ENCODE data around the gene CHCHD3.

Gene CHCHD3

DNA sequence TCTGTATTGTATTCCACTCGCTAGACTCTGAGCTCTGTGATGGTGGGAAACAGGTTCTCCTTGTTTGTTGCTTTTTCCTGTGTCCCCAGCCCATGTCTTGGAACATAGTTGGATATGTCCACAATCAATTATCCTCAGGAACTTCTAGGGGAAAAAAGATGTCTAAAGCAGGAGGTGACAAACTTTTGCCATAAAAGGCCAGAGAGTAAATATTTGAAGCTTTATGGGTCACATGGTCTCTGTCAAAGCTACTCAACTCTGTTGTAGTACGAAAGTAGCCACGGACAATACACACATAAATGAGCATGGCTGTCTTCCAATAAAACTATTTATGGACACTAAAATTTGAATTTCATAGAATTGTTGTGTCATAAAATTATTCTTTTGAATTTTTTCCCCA lies 220.5 kb downstream of the CHCHD3 start:
- no peak for TF ChIP-seq CTCF (IDR thresholded peaks at IDR 0.05)
- Histone ChIP-seq H3K4me1 (no peaks in the 10 kb centered on the region), H3K27me3 (no peaks in the 10 kb centered on the region), H3K36me3 (no peaks in the 10 kb centered on the region), H3K4me3 (no peak overlapping the region), H3K9me3 (no peaks in the 10 kb centered on the region), H3K27ac (no peak overlapping the region)
- intact Hi-C loops (cut with DNase I; ENCODE audit: low total_unique reads), result no loop called here
- no peak for DNase-seq

GRCh38 chr7:132859199-132859598 lies 222.7 kb downstream of the CHCHD3 start:
- H3K27ac ChIP-seq, result no peak overlapping the region
- no peak for TF ChIP-seq CTCF (IDR thresholded peaks at IDR 0.05)
- H3K36me3 ChIP-seq, result no peaks in the 10 kb centered on the region
- intact Hi-C loops (cut with DNase I; ENCODE audit: low total_unique reads), result no loop called here
- H3K27me3 ChIP-seq, result no peaks in the 10 kb centered on the region
- DNase-seq, result no peak
- no peaks in the 10 kb centered on the region for H3K9me3 ChIP-seq
- no peaks in the 10 kb centered on the region for H3K4me1 ChIP-seq
- no peak overlapping the region for H3K4me3 ChIP-seq

DNA sequence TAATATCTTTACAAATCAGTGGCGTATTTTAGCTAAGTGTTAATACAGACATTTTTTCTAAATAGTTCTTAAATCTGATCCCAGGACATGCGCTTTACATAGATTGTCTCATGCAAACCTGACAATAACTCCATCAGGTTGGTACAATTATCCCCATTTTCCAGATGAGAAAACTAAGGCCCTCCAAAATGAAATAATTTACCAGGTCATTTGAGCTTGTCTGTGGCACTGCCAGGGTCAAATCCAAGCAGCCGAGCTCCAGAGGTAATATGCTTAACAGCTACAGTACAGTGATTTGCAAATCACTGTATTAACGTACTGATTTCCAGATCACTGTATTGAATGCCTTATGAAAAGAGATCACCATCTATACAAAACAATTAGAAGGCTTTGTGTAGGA lies 223.1 kb downstream of the CHCHD3 start:
- no peak for TF ChIP-seq CTCF (IDR thresholded peaks at IDR 0.05)
- no peaks in the 10 kb centered on the region for H3K9me3 ChIP-seq

DNA sequence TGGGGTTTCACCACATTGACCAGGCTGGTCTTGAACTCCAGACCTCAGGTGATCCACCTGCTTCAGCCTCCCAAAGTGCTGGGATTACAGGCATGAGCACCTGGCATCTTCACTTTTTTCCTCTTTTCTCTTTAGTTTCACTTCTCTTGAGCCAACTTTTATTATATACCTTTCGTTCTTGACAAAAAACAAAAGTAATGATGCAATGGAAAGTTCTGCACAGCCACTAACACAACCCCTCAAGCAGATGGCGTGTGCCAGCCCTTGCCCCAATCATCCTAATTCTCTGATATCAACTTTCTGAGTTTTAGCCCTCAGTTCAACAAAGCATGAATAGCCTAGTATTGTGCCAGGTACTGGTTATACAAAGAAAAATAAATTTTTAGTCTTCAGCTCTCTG lies 223.6 kb downstream of the CHCHD3 start:
- no peak for DNase-seq
- H3K27me3 ChIP-seq, result no peaks in the 10 kb centered on the region
- no peaks in the 10 kb centered on the region for H3K36me3 ChIP-seq
- H3K4me3 ChIP-seq, result no peak overlapping the region
- no peaks in the 10 kb centered on the region for H3K9me3 ChIP-seq
- H3K27ac ChIP-seq, result no peak overlapping the region
- TF ChIP-seq CTCF (IDR thresholded peaks at IDR 0.05), result no peak
- no peaks in the 10 kb centered on the region for H3K4me1 ChIP-seq
- intact Hi-C loops (cut with DNase I; ENCODE audit: low total_unique reads), result no loop called here

More for the DNA sequence above, 223.1 kb downstream of the CHCHD3 start:
- DNase-seq, result no peak
- Histone ChIP-seq H3K4me3 (no peak overlapping the region), H3K27me3 (no peaks in the 10 kb centered on the region), H3K27ac (no peak overlapping the region), H3K36me3 (no peaks in the 10 kb centered on the region), H3K4me1 (no peaks in the 10 kb centered on the region)
- intact Hi-C loops (cut with DNase I; ENCODE audit: low total_unique reads), result no loop called here

- Histone ChIP-seq H3K9me3 (no peaks in the 10 kb centered on the region), H3K4me1 (no peaks in the 10 kb centered on the region), H3K4me3 (no peak overlapping the region), H3K36me3 (no peaks in the 10 kb centered on the region), H3K27me3 (no peaks in the 10 kb centered on the region), H3K27ac (no peak overlapping the region)
- no peak for TF ChIP-seq CTCF (IDR thresholded peaks at IDR 0.05)
- intact Hi-C loops (cut with DNase I; ENCODE audit: low total_unique reads), result no loop called here
- DNase-seq, result no peak
Measured at GRCh38 chr7:132857703-132858102, 224.2 kb downstream of the CHCHD3 start.

GRCh38 chr7:132857031-132857430 lies 224.9 kb downstream of the CHCHD3 start:
- H3K36me3 ChIP-seq, result no peaks in the 10 kb centered on the region
- no peak overlapping the region for H3K27ac ChIP-seq
- no peak for DNase-seq
- H3K4me3 ChIP-seq, result no peak overlapping the region
- no peak for TF ChIP-seq CTCF (IDR thresholded peaks at IDR 0.05)
- no peaks in the 10 kb centered on the region for H3K9me3 ChIP-seq
- H3K27me3 ChIP-seq, result no peaks in the 10 kb centered on the region
- no peaks in the 10 kb centered on the region for H3K4me1 ChIP-seq
- intact Hi-C loops (cut with DNase I; ENCODE audit: low total_unique reads), result no loop called here
